ENCODE results near the gene WARS2.

The WARS2 gene

DNA sequence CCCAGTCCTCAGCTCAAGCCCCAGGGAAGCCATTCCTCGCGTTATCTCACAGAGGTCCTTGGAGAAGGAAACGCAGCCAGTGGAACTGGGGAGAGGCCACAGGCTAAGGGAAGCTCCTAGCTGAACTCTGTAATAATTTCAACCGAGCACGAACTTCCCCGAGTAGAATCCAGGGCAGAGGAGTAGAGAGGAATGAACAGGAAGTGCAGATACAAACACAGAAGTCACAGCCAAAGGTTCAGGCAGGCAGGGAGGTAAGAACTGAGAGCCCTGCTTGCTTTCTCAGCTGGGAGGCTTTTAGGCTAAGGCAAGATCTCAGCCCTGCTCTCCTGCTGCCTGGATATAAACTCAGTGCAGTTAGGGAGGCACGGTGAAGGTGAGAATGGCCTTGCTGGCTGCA, 23.7 kb downstream of the WARS2 start:
- no peaks in the 10 kb centered on the region for H3F3A ChIP-seq (ENCODE audit: insufficient read depth, low read length)
- no peaks in the 10 kb centered on the region for H3K27me3 ChIP-seq (ENCODE audit: insufficient read depth, low read length)
- TF ChIP-seq, protein P1, sequence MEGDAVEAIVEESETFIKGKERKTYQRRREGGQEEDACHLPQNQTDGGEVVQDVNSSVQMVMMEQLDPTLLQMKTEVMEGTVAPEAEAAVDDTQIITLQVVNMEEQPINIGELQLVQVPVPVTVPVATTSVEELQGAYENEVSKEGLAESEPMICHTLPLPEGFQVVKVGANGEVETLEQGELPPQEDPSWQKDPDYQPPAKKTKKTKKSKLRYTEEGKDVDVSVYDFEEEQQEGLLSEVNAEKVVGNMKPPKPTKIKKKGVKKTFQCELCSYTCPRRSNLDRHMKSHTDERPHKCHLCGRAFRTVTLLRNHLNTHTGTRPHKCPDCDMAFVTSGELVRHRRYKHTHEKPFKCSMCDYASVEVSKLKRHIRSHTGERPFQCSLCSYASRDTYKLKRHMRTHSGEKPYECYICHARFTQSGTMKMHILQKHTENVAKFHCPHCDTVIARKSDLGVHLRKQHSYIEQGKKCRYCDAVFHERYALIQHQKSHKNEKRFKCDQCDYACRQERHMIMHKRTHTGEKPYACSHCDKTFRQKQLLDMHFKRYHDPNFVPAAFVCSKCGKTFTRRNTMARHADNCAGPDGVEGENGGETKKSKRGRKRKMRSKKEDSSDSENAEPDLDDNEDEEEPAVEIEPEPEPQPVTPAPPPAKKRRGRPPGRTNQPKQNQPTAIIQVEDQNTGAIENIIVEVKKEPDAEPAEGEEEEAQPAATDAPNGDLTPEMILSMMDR (IDR thresholded peaks at IDR 0.05; ENCODE audit: low read length) = no peak
- no peak for TF ChIP-seq EZH2 (IDR thresholded peaks at IDR 0.05; ENCODE audit: borderline replicate concordance, low read length)
- no peak overlapping the region for H3K9ac ChIP-seq (ENCODE audit: low read length)
- H3K36me3 ChIP-seq (ENCODE audit: insufficient read depth, low read length) = no peaks in the 10 kb centered on the region
- H3K9me3 ChIP-seq (ENCODE audit: low read length) = no peaks in the 10 kb centered on the region
- no peak overlapping the region for H3K27ac ChIP-seq (ENCODE audit: low read depth, low read length, poor library complexity, severe bottlenecking)
- no peaks in the 10 kb centered on the region for H4K20me1 ChIP-seq (ENCODE audit: insufficient read depth, low read length)
- no peaks in the 10 kb centered on the region for H3K4me1 ChIP-seq (ENCODE audit: insufficient read depth, low read length, severe bottlenecking)
- no peak overlapping the region for H3K4me2 ChIP-seq (ENCODE audit: low read length)
- H2AFZ ChIP-seq (ENCODE audit: low read length) = no peak overlapping the region
- no peaks in the 10 kb centered on the region for H3K9me2 ChIP-seq (ENCODE audit: low read depth, low read length)
- H3K79me2 ChIP-seq (ENCODE audit: insufficient read depth, low read length) = no peaks in the 10 kb centered on the region
- H3K4me3 ChIP-seq (ENCODE audit: low read depth, low read length, poor library complexity, severe bottlenecking) = no peak overlapping the region

GRCh38 chr1:119115736-119116135, 24.7 kb downstream of the WARS2 start:
- Histone ChIP-seq H3K9ac (ENCODE audit: low read length) (no peak overlapping the region), H3K4me3 (ENCODE audit: low read depth, low read length, poor library complexity, severe bottlenecking) (no peak overlapping the region), H4K20me1 (ENCODE audit: insufficient read depth, low read length) (no peaks in the 10 kb centered on the region), H3K79me2 (ENCODE audit: insufficient read depth, low read length) (no peaks in the 10 kb centered on the region), H3F3A (ENCODE audit: insufficient read depth, low read length) (no peaks in the 10 kb centered on the region), H3K9me2 (ENCODE audit: low read depth, low read length) (no peaks in the 10 kb centered on the region), H2AFZ (ENCODE audit: low read length) (no peak overlapping the region), H3K27ac (ENCODE audit: low read depth, low read length, poor library complexity, severe bottlenecking) (no peak overlapping the region), H3K36me3 (ENCODE audit: insufficient read depth, low read length) (no peaks in the 10 kb centered on the region), H3K4me2 (ENCODE audit: low read length) (no peak overlapping the region), H3K9me3 (ENCODE audit: low read length) (no peaks in the 10 kb centered on the region), H3K4me1 (ENCODE audit: insufficient read depth, low read length, severe bottlenecking) (no peaks in the 10 kb centered on the region), H3K27me3 (ENCODE audit: insufficient read depth, low read length) (no peaks in the 10 kb centered on the region)
- no peak for TF ChIP-seq EZH2 (IDR thresholded peaks at IDR 0.05; ENCODE audit: borderline replicate concordance, low read length)
- TF ChIP-seq, protein P1 (IDR thresholded peaks at IDR 0.05; ENCODE audit: low read length) = no peak

DNA sequence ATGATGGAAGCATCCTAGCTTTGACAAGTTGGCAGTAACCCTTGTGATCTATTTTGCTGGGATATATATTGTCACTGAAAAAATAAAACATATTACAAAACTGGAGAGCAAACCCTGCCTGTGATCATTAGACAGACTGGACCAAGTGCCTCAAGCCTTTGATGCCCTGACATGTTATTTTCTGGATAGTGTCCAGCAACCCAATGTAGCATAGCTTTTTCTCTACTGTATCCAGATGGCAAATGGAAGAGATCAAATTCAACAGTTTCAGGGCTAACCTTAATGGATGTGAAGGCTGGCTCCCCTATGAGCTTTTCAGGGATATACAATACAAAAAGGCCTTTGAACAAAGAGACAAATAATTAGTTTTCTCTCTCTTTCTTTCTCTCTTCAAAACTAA, 25.1 kb downstream of the WARS2 start:
- Histone ChIP-seq H3F3A (ENCODE audit: insufficient read depth, low read length) (no peaks in the 10 kb centered on the region), H3K36me3 (ENCODE audit: insufficient read depth, low read length) (no peaks in the 10 kb centered on the region), H3K4me1 (ENCODE audit: insufficient read depth, low read length, severe bottlenecking) (no peaks in the 10 kb centered on the region), H3K79me2 (ENCODE audit: insufficient read depth, low read length) (no peaks in the 10 kb centered on the region), H4K20me1 (ENCODE audit: insufficient read depth, low read length) (no peaks in the 10 kb centered on the region), H3K27ac (ENCODE audit: low read depth, low read length, poor library complexity, severe bottlenecking) (no peak overlapping the region), H3K4me3 (ENCODE audit: low read depth, low read length, poor library complexity, severe bottlenecking) (no peak overlapping the region), H3K9me2 (ENCODE audit: low read depth, low read length) (no peaks in the 10 kb centered on the region), H3K9ac (ENCODE audit: low read length) (no peak overlapping the region), H3K4me2 (ENCODE audit: low read length) (no peak overlapping the region), H3K27me3 (ENCODE audit: insufficient read depth, low read length) (no peaks in the 10 kb centered on the region), H3K9me3 (ENCODE audit: low read length) (no peaks in the 10 kb centered on the region), H2AFZ (ENCODE audit: low read length) (no peak overlapping the region)
- no peak for TF ChIP-seq EZH2 (IDR thresholded peaks at IDR 0.05; ENCODE audit: borderline replicate concordance, low read length)
- TF ChIP-seq, protein P1 (IDR thresholded peaks at IDR 0.05; ENCODE audit: low read length) = no peak

Measured in OCI-LY1 (cell line).